ENCODE results near the gene CDH11.

Gene CDH11

DNA sequence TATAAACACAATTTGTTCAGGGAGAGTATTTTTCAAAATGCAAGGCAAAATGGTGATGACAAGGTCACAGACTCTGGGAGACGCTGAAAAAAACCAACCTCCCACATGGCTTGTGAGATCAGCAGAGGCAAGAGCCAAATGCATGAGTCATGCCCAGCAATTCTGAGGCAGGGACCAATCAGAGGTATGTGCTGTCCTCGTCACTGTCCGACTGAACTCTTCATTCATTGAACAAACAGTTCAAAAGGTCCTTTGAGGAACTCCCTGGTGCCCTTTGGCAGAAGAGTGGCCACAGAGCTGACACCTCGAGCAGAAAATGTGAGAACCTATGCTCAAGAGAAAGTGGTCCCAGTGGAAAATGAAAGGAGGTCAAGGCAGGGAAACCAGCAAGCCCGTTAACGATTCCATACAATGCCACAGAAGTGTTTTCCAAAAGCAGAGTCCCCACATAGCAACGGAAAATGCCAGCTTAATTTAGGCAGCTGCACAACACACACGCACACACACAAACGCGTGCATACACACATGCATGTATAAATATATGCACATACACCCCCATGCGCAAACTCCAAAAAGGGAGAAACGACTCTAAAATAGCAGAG lies 50.9 kb downstream of the CDH11 start:
- DNase-seq (ENCODE audit: low spot score), result peak; percentile 81

- DNase-seq (ENCODE audit: low spot score), result no peak
Measured at GRCh38 chr16:65069766-65070165, 52.1 kb downstream of the CDH11 start.

- DNase-seq (ENCODE audit: low spot score), result peak; percentile 7
Measured at GRCh38 chr16:65069065-65069464, 52.8 kb downstream of the CDH11 start.

DNA sequence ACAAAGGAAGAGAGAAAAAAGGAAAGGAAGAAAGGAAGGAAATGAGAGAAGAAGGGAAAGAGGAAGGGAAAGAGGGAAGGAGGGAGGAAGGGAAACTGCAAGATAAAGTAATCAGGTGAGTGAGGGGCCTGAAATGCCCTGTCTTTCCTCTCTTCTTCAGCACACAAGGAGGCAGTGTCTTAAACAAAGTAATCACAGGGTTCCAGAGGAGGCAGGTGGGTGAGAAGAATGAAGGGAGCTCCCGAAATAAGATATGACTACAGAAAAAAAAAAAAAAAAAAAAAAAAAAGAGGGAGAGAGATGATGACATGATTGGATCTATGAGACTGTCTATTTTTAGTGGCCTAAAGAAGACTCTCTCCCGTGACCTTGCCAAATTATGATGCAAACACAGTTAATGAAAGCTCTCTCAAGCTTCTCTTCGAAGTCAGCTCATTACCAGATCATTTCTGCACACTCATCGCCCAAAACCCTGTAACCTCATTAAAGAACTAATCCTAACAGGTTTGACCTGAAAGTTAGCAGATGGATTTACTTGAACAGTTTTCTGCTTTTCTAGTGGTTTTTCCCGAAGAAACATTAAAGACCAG lies 53.6 kb downstream of the CDH11 start:
- DNase-seq (ENCODE audit: low spot score), result no peak

DNA sequence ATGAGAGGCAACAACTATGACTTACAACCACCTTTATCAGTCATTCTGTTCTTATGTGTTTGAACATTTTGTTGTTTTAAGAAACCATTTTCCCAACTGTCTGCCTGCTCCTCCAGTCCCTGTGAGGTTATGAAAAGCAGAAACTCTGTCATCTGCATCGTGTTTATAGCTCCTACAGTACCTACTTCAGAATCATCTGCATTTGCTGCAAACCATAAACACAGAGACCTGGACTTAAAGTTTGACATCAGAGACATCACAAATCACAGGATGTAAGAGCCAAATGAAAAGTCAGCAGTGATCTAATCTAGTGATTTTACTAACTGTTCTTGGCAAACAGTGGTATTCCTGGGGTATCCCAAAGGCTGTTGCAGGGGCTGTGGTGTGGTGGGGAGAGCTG lies 55.2 kb downstream of the CDH11 start:
- DNase-seq (ENCODE audit: low spot score), result no peak

DNA sequence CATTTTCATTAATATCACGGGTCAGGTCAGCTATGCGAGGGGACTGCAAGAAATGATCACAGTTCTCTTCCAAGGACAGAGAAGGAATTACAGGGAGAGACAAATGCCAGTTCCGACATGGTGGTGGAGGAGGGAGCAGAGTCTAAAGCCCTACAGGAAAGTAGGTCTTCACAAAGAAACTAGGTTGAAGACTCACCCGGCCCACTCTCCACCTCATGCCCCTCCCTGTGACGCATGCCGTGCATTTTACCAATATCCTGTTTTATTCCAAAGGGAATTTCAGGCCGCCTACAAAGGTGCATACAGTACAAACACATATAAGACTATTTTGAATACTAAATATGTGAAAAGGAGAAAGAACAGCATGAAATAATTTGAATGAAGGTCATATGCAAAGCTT lies 56.8 kb downstream of the CDH11 start:
- DNase-seq (ENCODE audit: low spot score), result no peak

GRCh38 chr16:65064131-65064530 lies 57.7 kb downstream of the CDH11 start:
- no peak for DNase-seq (ENCODE audit: low spot score)

GRCh38 chr16:65062736-65063583 lies 58.9 kb downstream of the CDH11 start:
- DNase-seq (ENCODE audit: low spot score), result no peak

GRCh38 chr16:65061935-65062518 lies 59.8 kb downstream of the CDH11 start:
- no peak for DNase-seq (ENCODE audit: low spot score)

DNA sequence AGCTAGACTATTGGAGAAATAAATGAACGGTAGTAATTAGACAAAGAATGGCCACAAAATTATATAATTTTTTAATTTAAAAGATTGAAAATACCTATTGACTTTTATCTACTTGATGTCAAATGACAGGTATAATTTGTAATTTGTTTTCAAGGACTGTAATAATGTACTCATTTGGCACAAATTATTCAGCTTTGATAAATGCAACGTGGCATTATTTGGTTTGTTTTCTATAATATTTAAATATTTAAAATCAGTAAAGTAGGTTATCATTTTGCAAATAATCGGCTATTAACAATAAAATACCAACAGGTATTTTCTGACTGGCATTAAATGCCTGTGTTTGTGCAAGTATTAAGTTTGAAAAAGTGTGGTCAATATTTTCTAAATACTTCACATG lies 60.6 kb downstream of the CDH11 start:
- DNase-seq (ENCODE audit: low spot score), result no peak

- no peak for DNase-seq (ENCODE audit: low spot score)
Measured at GRCh38 chr16:65059406-65059980, 62.4 kb downstream of the CDH11 start.

DNA sequence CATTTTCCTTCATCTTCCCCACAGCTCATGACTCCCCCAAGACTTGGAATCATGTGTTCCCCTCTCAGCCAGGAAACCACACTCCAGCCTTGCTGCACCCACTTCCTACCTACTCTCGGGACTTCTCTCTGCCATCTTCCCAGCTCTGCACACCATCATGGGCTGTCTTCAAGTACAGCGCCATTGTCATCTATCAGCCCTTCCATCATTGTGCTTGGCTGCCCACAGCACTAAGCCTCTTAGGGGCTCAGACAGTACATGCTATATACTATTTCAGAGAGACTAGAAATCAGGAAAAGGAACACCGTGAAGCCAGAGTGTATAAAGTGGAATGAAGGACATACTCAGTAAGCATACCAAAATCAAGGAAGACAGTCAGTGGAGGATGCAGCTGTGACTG lies 64.7 kb downstream of the CDH11 start:
- DNase-seq (ENCODE audit: low spot score), result no peak

DNA sequence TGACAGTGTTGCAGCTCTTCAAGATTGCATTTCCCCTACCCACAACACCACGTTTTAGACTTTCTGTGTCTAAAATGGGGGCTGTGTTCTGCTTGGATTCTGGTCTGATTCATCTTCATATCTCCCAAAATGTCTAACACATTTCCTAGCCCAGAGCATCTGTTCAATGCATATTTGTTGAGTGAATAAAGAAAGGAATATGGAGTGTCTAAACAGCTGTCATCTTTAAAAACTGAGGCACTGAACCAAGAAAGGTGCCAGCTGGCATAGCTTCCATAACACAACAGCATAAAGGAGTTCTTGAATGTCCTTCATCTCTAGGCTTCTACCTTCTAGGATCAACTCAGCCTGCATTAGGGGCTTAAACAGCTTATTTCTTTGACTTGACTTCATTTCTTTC lies 67.4 kb downstream of the CDH11 start:
- no peak for DNase-seq (ENCODE audit: low spot score)

- no peak for DNase-seq (ENCODE audit: low spot score)
Measured at GRCh38 chr16:65049679-65050078, 72.2 kb downstream of the CDH11 start.

DNA sequence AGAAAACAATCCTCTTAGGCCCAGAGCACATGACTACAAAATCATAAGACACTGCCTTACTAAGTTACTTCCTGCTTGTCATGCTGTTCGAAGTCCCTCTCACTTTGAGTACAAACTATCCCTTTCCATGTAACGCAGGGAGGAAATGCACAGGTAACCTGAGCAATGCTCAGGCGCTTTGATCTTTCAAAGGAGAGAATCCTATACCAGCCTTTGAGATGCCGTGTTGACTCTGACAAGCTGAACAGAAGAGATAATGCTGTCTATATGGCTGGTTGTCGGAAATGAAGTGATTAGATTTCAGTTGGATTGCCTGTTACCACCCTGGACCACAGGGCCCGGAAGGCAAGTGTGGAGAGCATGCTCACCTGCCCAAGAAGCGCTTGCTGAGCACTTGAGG lies 75.9 kb downstream of the CDH11 start:
- DNase-seq (ENCODE audit: low spot score), result no peak

GRCh38 chr16:65044873-65045272 lies 77.0 kb downstream of the CDH11 start:
- no peak for DNase-seq (ENCODE audit: low spot score)

DNA sequence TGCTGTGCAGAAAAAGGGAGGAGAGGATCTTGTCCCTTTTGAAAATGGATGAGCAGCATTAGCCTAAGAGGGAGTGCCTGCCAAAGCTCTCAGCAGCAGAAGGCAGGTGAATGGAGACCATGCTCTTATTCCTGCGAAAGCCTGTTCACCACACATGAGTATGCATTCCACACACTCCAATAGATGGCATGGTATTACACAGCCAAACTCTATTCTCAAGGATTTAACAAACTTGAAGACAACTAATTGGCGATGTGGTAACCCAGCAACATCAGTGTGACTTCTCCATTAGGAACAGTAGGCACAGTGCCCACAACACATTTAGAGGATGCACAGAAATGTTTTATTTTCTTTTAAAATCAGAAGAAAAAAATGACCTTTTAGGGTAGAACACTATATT lies 77.8 kb downstream of the CDH11 start:
- DNase-seq (ENCODE audit: low spot score), result no peak

- no peak for DNase-seq (ENCODE audit: low spot score)
Measured at GRCh38 chr16:65042438-65043365, 79.2 kb downstream of the CDH11 start.

GRCh38 chr16:65041667-65042066 lies 80.2 kb downstream of the CDH11 start:
- DNase-seq (ENCODE audit: low spot score), result no peak

- DNase-seq (ENCODE audit: low spot score), result no peak
Measured at GRCh38 chr16:65038100-65038499, 83.8 kb downstream of the CDH11 start.

DNA sequence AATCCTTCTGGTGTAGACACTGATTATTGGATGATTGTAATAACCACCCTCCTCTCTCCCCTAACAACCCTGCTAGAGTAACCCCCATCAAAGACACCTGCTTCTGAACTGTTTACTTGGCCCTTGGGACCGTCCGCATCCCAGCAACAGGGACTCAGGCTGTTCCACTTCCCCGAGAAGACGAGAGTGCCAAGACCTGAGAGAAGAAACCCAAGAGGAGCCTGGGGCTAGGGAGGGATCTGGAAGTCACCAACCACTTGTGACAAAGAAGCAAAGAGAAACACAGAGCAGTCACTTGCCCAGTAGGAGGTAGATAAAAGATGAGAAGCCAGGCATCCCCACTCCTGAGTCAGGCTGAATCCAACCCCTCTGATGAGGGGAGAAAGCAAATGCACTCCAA lies 84.3 kb downstream of the CDH11 start:
- DNase-seq (ENCODE audit: low spot score), result no peak

- no peak for DNase-seq (ENCODE audit: low spot score)
Measured at GRCh38 chr16:65034915-65035314, 86.9 kb downstream of the CDH11 start.
